Measurements from ENCODE around the gene AP1AR. TPM values are rescaled to one million over a fixed set of nuclear protein-coding genes. Genes with fewer than 3 reads are reported as not detected.
A peak's percentile ranks its signal among the peaks of the same experiment; 100 is the strongest.
"Not testable (repeated sequence)": the region's sequence is repeated elsewhere in the genome, so short reads cannot be mapped to it uniquely, and the experiment has no call there.

AP1AR gene
- total RNA-seq, 2 donors from 2014 or later, result 21.6 to 33.2 TPM

GRCh38 chr4:112288455-112288854, 56.9 kb downstream of the AP1AR start:
- Mint-ChIP-seq H3K4me3 (peak overlapping the region; percentile 66 to 87), H3K9me3 (no peaks in the 10 kb centered on the region), H3K4me1 (ENCODE audit: low read depth) (peaks cover 63% of the 10 kb centered on the region), H3K36me3 (ENCODE audit: insufficient read depth in 2 of 2) (peaks cover 6 to 30% of the 10 kb centered on the region in 2 donors), H3K27me3 (ENCODE audit: low read depth) (no peaks in the 10 kb centered on the region), H3K27ac (peak overlapping the region; percentile 98)
- DNase-seq, result peak; percentile 24 to 41
- ATAC-seq (replicated peaks in 1 of 2), result peak; percentile 27 to 30

DNA sequence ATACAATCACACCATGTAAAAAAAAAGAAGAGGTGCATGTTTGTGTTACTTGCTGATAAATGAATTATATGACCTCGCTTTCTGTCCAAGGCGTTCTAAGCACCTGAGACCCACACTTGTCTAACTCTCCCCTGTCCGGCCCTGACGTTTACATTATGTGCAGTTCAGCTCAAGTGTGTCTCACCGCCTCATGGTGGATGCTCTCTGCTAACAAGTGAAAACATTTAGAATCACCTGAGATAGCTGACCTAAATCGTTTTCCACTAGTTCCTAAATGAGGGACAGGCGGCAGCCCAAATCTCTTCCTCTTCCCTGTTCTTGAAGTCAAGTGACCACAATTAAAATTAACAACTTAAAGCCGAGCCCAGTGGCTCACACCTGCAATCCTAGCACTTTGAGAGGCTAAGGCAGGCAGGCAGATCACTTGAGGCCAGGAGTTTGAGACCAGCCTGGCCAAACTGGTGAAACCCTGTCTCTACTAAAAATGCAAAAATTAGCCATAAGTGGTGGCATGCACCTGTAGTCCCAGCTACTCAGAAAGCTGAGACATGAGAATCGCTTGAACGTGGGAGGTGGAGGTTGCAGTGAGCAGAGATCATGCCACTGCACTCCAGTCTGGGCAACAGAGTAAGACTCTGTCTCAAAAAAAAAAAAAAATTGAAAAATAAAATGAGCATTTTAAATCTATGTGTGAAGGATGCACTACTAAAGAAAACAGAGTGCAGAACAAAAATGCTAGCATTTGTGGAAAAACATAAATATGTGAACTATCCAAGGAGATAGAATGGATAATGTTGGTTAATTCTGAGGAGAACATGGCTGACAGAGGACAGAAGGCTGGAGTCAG, 58.0 kb downstream of the AP1AR start:
- no peak for DNase-seq
- no peak for ATAC-seq (replicated peaks in 1 of 2)
- Mint-ChIP-seq H3K9me3 (no peaks in the 10 kb centered on the region), H3K4me1 (ENCODE audit: low read depth) (peaks cover 65% of the 10 kb centered on the region), H3K36me3 (ENCODE audit: insufficient read depth in 2 of 2) (peaks cover 2 to 20% of the 10 kb centered on the region in 2 donors), H3K27me3 (ENCODE audit: low read depth) (no peaks in the 10 kb centered on the region), H3K27ac (peak overlapping the region; percentile 98), H3K4me3 (peak overlapping the region; percentile 66 to 79)

GRCh38 chr4:112290341-112290740, 58.8 kb downstream of the AP1AR start:
- H3K27me3 Mint-ChIP-seq (ENCODE audit: low read depth), result no peaks in the 10 kb centered on the region
- H3K36me3 Mint-ChIP-seq (ENCODE audit: insufficient read depth in 2 of 2), result peaks cover 2 to 16% of the 10 kb centered on the region in 2 donors
- peak; percentile 52 to 59 for ATAC-seq (replicated peaks in 1 of 2)
- H3K4me3 Mint-ChIP-seq, result peak overlapping the region; percentile 66 to 79
- DNase-seq, result peak; percentile 62 to 74
- H3K4me1 Mint-ChIP-seq (ENCODE audit: low read depth), result peaks cover 65% of the 10 kb centered on the region
- peak overlapping the region; percentile 98 for H3K27ac Mint-ChIP-seq
- H3K9me3 Mint-ChIP-seq, result no peaks in the 10 kb centered on the region

GRCh38 chr4:112296949-112297880, 65.6 kb downstream of the AP1AR start, which contains the start of gene ALPK1:
TSS of gene ALPK1 (plus strand) at chr4:112297369.
- H3K27ac Mint-ChIP-seq, result peak within 1 kb of the TSS; percentile 100
- DNase-seq (no peak), ATAC-seq (replicated peaks in 1 of 2) (peak; percentile 84 to 87)
- H3K36me3 Mint-ChIP-seq (ENCODE audit: insufficient read depth in 2 of 2), result peaks cover 2 to 3% of the 10 kb centered on the region in 2 donors
- peaks cover 38% of the 10 kb centered on the region for H3K4me1 Mint-ChIP-seq (ENCODE audit: low read depth)
- no peaks in the 10 kb centered on the region for H3K27me3 Mint-ChIP-seq (ENCODE audit: low read depth)
- H3K9me3 Mint-ChIP-seq, result no peaks in the 10 kb centered on the region
- H3K4me3 Mint-ChIP-seq, result peak within 1 kb of the TSS; percentile 84 to 97

GRCh38 chr4:112299721-112300120, 68.1 kb downstream of the AP1AR start:
- ATAC-seq (replicated peaks in 1 of 2) (no peak), DNase-seq (no peak)
- Mint-ChIP-seq H3K27ac (no peak overlapping the region), H3K4me1 (ENCODE audit: low read depth) (peaks cover 23% of the 10 kb centered on the region), H3K27me3 (ENCODE audit: low read depth) (no peaks in the 10 kb centered on the region), H3K36me3 (ENCODE audit: insufficient read depth in 2 of 2) (peaks cover 0 to 3% of the 10 kb centered on the region in 2 donors), H3K4me3 (peak overlapping the region in 1 of 2 donors; percentile 68), H3K9me3 (no peaks in the 10 kb centered on the region)

DNA sequence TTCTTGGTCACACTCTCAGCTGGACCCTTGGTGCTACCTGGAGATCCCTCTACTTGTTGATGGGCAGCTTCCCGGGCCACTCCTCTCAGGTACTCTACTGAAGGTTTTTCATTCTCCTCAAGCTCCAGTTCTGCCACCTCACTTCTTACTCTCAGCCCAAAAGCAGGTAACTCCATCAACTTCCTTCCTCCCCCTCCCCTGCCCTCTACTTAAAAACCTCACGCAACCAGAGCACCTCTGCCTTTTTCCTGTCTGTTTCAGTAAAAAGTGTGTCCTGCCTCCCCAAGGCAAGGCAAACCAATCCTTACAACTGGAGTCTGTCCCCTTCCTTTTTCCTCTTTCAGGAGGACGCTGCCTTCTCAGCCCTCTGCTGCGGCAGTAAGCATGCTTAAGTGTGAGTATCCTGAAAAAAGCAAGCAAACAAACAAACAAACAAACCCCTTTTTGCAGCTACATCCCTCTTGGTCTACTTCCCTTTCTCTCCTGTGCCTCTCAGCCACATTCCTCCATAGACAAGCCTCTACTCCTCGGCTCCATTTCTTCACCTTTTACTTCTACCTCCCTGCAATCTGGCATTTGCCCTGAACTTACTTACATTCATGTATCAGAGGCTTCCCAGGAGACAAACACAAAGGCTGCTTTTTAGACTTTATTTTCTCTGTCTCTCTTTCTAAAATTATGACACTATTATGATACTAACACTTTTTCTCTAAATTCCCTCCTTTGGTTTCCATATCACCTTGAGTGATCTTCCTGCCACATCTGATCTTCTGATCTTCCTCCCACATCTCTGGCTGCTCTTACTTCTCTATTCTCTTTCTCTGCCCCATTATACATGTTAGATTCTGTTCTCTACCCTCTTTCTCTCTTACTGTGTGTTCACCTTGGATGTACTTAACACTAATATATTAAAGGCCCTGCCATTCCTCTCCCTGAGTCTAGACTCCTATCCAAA, 71.0 kb downstream of the AP1AR start:
- no peaks in the 10 kb centered on the region for H3K9me3 Mint-ChIP-seq
- peaks cover 38% of the 10 kb centered on the region for H3K4me1 Mint-ChIP-seq (ENCODE audit: low read depth)
- H3K4me3 Mint-ChIP-seq, result no peak overlapping the region
- ATAC-seq (replicated peaks in 1 of 2) (peak; percentile 58 to 64), DNase-seq (no peak)
- H3K27me3 Mint-ChIP-seq (ENCODE audit: low read depth), result no peaks in the 10 kb centered on the region
- no peak overlapping the region for H3K27ac Mint-ChIP-seq
- peaks cover 3 to 6% of the 10 kb centered on the region in 2 donors for H3K36me3 Mint-ChIP-seq (ENCODE audit: insufficient read depth in 2 of 2)

GRCh38 chr4:112305477-112305876, 73.9 kb downstream of the AP1AR start:
- not testable (repeated sequence) for ATAC-seq (replicated peaks in 1 of 2)
- H3K4me1 Mint-ChIP-seq (ENCODE audit: low read depth), result peaks cover 38% of the 10 kb centered on the region

GRCh38 chr4:112309263-112309791, 77.7 kb downstream of the AP1AR start:
- not testable (repeated sequence) for H3K9me3 Mint-ChIP-seq; H3K36me3 Mint-ChIP-seq (ENCODE audit: insufficient read depth in 2 of 2); ATAC-seq (replicated peaks in 1 of 2); H3K27me3 Mint-ChIP-seq (ENCODE audit: low read depth); H3K27ac Mint-ChIP-seq
- DNase-seq, result peak in 1 of 2 donors; percentile 43
- peaks cover 34% of the 10 kb centered on the region for H3K4me1 Mint-ChIP-seq (ENCODE audit: low read depth)
- peak overlapping the region; percentile 62 to 64 for H3K4me3 Mint-ChIP-seq

More at GRCh38 chr4:112305477-112305876, 73.9 kb downstream of the AP1AR start:
- not testable (repeated sequence) for H3K27ac Mint-ChIP-seq; H3K4me3 Mint-ChIP-seq; H3K36me3 Mint-ChIP-seq (ENCODE audit: insufficient read depth in 2 of 2); H3K9me3 Mint-ChIP-seq; DNase-seq; H3K27me3 Mint-ChIP-seq (ENCODE audit: low read depth)

DNA sequence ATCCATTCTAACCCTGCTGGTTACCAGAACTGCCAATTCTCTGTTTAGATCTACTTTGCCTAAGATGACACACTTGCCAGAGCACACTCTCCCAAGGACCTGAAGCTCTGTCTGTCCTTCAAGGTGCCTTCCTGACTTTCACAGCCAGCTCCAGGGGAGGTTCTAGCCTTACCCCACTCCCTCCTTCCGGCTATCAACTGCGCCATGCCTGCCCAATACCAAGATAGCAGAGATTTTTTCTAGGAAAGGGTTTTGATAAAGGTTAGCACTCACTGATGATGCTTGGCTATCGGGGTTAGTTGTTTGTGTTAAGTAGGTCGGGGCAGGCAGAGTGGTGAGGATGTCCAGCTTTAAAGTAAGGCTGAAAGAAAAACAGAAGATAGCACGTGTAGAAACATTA, 79.9 kb downstream of the AP1AR start:
- H3K36me3 Mint-ChIP-seq (ENCODE audit: insufficient read depth in 2 of 2), result peaks cover 7 to 14% of the 10 kb centered on the region in 2 donors

DNA sequence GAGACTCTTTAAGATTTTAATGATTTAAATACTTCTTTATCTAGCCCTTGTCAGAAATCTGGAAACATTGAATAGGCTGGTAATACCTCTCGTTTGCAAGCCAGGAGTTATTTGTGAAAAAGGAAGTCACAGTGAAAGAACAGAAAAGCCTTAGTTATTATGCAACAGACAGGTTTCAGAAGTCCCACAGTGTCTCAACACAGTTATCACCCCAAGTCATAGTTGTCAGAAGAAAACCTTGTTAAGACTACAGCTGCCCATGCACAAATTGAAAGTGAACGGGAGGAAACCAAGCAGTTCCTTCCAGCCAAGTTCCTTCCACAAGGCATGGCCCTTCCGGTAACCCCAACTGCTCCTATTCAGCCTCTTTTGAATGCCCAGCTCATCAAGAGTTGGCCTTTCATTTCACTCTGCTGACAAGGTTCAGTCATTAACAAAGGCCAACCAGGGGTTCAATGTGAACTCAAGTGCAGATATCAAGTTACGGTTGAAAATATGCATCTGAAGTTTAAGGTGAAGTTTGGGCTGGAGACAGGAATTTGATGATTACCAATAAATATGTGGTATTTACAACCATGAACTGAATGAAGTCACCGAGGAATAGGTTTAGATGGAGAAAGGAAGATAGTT, 81.1 kb downstream of the AP1AR start:
- DNase-seq, result no peak
- H3K27me3 Mint-ChIP-seq (ENCODE audit: low read depth), result no peaks in the 10 kb centered on the region
- H3K36me3 Mint-ChIP-seq (ENCODE audit: insufficient read depth in 2 of 2), result peaks cover 3 to 16% of the 10 kb centered on the region in 2 donors
- peaks cover 20% of the 10 kb centered on the region for H3K4me1 Mint-ChIP-seq (ENCODE audit: low read depth)
- H3K27ac Mint-ChIP-seq, result no peak overlapping the region
- H3K4me3 Mint-ChIP-seq, result peak overlapping the region in 1 of 2 donors; percentile 21
- ATAC-seq (replicated peaks in 1 of 2), result no peak
- H3K9me3 Mint-ChIP-seq, result peaks cover 0 to 3% of the 10 kb centered on the region in 2 donors

More for the DNA sequence above, 79.9 kb downstream of the AP1AR start:
- Mint-ChIP-seq H3K4me1 (ENCODE audit: low read depth) (peaks cover 29% of the 10 kb centered on the region), H3K9me3 (peaks cover 0 to 3% of the 10 kb centered on the region in 2 donors), H3K4me3 (no peak overlapping the region), H3K27ac (no peak overlapping the region), H3K27me3 (ENCODE audit: low read depth) (no peaks in the 10 kb centered on the region)
- DNase-seq, result no peak
- no peak for ATAC-seq (replicated peaks in 1 of 2)

GRCh38 chr4:112315446-112315845, 83.9 kb downstream of the AP1AR start:
- no peaks in the 10 kb centered on the region for H3K27me3 Mint-ChIP-seq (ENCODE audit: low read depth)
- no peak overlapping the region for H3K4me3 Mint-ChIP-seq
- H3K27ac Mint-ChIP-seq, result no peak overlapping the region
- DNase-seq, result no peak
- no peak for ATAC-seq (replicated peaks in 1 of 2)
- H3K4me1 Mint-ChIP-seq (ENCODE audit: low read depth), result peaks cover 16% of the 10 kb centered on the region
- no peaks in the 10 kb centered on the region for H3K9me3 Mint-ChIP-seq
- H3K36me3 Mint-ChIP-seq (ENCODE audit: insufficient read depth in 2 of 2), result peaks cover 3 to 12% of the 10 kb centered on the region in 2 donors

Data from activated T-cell treated with anti-CD3 and anti-CD28 coated beads, Interleukin-2, amount 50 U/mL, for 72 hours (primary cell).